HG02798 (cell line): ENCODE results near the gene TAP1.

Experiments
- ATAC-seq: cut with Tn5 transposase; IDR thresholded peaks from one replicate; pipeline ENCODE4 v1.9.1; 2021; ENCODE audit warnings: mild to moderate bottlenecking; ENCODE audit not compliant: unreplicated experiment, poor library complexity

The TAP1 gene

DNA sequence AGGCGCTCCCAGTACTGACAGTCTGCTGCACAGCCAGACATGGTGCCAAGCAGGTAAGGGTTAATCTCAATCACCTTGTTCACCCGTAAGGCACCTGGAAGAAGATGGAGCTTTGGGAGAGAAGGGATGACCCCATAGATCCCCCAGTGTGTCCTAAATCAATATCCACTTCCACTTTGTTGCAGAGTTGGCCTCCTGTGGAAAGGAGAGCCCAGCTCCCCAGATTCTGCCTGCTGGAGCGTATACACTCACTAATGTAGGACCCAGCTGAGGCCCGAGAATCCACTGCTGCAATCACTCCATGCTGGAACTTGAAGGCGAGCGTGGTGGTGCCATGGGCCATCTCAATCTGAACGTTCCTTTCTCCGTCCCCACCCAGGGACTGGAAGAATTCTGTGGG lies 10.8 kb downstream of the TAP1 start:
- no peak for ATAC-seq

DNA sequence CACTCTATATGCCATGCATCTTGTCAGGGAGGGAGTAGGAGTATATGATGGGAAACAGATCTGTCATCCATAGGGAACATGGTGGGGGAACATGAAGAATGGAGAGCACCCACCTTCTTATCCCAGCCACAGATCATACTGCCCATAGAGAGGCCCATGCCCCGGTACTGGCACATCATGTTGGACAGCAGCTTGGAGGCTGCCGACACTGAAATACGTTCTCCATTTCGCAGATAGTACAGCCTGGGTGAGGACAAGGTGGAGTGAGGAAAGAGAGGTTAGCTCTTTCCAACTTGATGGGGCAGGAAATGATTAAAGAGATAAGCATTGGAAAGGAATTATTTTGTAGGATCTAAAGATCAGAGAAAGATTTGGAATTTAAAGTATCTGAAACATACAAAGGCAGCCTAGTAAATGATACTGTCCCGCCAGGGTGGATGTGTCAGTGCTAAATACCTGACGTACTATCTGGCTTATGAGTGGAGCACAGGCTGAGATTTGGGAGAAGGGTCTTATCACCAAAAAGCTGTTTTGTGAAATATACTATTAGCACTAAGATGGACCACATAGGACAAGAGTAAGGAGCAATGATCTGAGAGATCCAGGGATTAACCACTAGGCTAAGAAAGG lies 11.4 kb downstream of the TAP1 start:
- no peak for ATAC-seq

DNA sequence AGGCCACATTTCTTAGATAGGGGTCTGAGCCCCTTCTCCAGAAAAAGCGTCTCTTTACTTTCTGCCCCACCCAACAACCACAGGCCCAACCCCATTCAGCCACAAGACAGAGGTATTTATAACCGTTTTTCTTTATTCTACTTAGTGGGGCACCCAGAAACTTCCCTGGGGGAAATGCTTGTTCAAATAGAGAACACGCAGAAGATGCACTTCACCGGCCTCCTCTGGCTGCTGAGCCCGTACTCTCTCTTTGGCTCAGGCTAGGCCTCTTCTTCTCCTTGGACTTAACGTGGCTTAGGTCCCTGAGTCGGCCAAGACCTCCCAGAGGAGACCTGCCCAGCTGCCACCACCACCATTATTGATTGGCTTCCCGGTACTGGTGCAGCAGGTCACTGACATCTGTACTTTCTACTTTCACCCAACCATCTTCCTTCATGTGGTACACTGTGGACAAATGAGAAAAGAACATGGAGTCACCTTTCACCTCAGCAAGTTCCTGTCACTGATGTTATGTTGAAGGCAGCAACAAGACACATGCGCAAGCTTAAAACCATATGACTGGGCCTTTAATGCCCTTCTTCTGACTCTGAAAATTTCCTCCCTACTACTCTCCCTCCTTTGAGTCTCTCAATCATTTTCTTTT lies 12.8 kb downstream of the TAP1 start:
- ATAC-seq = no peak

DNA sequence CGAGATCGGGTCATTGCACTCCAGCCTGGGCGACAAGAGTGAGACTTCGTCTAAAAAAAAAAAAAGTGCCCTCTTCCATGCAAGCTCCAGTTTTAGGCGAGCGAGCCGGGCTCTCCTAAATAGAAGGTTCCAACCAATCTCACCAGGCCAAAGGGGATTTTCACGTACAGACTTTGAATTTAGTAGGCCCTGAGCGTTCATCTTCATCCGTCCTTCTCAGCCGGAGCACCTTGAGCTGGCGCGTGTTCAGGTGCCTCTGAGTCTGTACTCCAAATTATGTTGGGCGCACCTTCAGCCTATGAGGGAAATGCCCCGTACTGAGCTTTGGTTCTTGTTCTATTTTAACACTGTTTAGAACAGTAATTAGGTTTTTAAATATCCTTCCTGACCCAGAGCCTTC lies 14.1 kb downstream of the TAP1 start:
- ATAC-seq = no peak

DNA sequence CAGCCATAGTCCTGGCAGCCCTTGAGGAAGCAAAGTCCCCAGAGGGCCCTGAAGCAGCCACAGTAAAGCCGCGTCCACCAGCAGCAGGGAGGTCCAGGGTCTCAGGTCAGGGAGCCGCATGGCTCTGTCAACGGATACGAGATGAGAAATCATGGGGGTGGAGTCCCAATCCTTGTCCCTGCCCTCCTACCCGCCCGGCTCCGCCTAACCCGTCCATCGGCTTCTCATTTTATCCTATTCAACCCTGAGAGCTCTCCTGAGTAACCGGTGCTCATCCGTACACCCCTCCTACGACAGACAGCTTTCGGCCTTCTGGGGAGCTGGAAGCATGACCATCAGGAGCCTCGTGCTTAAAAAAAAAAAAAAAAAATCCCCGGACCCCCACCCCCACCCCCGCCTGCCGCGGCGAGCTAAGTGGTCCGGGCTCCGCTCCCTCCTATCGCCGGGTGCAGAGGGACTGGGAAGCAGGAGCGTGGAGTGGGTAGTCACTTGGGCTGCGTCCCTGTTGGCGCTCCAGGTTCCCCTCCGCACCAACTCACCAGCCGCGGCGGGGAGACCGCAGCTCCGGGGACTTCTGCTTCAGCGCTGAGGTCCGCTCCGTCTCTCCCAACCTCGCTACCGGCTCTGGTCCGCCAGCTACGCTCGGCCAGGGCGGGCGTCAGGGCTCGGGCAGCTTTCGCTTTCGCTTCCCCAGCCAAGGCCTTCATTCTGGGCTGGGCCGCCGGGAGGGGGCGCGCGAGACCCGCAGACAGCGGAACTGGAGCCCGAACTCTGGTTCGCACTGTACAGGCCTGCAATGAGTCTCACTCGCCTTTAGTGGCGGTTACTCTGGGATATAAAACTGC lies 15.2 kb downstream of the TAP1 start, which contains the start of gene TAP2:
Gene TAP2 (minus strand): TSS at position 626 of the 845 bp plus-strand sequence. CDS start 506 bp downstream, at position 120.
- peak; percentile 86 for ATAC-seq

DNA sequence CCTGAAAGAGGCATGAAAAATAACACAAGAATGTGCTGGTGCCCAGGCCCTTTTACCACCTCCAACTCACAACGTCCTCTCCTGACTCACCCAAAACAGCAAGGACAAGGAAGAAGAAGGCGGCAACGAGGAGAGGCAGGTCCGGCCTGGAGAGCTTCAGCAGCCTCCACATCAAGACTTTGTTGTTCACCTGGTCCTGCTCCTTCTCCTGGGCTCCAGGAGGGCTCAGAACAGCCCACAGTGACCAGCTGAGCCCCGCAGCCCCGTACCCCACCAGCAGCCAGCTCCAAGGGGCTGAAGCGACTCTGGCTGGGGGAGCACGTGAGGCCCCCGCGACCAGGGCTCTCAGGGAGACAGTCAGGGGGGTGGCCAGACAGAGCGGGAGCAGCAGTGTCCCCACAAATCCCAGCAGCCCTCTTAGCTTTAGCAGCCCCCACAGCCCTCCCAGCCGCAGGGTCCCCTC lies 15.8 kb downstream of the TAP1 start:
- ATAC-seq = no peak

DNA sequence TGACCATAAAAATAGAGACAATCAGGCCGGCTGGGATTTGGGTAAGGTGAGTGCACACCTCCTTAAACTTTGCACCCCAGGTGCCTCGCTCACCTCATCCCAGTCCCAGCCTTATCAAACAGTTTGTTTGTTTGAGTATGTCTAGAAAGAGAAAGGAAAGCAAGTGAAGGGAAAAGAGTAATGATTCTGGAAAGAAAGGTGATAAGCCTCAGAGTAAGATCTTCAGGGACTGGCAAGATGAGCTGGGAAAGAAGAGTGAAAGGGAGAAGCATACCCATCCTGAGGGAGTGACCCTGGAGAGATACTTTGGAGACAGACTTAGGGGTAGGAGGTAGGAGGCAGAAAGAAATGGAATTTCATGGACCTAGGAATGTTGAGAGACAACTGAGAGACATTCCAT lies 16.6 kb downstream of the TAP1 start:
- no peak for ATAC-seq

DNA sequence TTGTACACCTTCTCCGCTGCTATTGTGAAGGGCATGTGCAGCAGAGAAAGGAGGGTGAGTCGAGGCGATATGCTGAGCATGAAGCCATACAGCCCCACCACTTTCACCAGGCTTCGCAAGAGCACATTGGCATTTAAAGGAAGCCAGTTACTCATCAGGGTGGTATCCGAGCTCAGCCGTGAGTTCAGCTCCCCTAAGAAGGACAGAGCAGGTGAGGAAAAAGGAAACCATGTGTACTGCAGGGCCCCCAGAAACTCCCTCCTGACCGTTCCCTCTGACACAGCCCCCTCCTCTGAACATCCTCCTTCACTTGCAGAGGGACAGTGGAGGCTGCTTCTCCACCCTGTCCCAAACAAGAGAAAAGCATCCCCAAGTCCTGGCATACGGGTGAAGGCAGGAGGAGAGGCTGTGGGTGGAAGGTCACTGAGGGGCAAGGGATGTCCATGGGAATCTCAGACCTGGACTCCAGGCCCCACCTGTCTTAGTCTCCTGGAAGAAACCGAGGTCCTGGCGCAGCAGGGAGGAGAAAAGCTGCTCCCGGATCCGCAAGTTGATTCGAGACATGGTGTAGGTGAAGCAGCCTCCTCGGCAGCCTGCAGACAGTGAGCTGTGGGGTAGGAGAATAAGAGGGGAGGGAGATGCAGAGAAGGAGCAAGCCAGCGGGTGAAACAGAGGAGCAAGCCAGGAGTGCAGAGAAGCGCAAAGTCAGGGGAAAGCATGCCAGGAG lies 18.2 kb downstream of the TAP1 start:
- ATAC-seq = no peak

DNA sequence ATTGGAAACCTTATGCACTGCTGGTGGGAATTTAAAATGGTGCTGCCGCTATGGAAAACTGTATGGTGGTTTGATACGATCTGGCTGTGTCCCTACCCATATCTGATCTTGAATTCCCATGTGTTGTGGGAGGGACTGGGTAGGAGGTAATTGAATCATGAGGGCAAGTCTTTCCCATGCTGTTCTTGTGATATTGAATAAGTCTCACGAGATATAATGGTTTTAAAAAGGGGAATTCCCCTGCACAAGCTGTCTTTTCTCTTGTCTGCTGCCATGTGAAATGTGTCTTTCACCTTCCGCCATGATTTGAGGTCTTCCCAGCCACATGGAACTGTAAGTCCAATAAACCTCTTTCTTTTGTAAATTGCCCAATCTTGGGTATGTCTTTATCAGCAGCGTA lies 19.8 kb downstream of the TAP1 start:
- ATAC-seq = no peak

DNA sequence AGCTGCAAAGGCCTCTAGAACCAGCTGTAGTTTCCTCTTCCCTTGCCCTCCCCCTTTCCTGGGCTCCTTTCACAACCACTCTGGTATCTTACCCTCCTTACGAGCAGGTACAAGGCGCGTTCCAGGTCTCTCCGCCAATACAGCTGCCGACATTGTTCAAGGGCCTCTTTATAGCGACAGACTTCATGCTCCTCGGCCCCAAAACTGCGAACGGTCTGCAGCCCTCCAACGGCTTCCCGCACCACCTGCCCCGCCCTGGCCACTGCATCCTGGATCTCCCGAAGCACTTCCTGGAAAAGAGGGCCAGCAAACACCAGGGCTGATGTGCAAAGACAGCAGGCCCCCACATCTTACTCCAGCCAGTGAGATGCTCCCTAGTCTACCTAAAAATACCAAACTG lies 21.0 kb downstream of the TAP1 start:
- ATAC-seq = no peak

DNA sequence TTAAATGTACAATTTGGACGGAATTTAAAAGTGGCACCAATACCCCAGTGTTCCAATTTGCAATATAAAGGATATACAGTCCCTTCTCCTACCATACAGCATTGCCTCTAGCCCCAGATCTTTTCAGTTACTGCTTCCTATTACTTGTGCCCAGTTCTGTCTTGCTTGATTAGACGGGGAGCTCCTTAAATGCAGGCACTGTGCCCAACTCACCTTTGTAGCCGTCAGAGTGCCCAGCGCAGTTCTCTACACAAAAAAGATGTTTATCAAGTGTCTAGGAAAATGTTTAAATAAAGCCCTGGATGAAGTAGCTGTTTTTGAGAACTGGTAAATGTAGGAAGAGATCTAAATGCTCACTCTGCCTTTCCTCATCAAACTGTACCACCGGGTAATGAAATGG lies 22.6 kb downstream of the TAP1 start:
- ATAC-seq = no peak

DNA sequence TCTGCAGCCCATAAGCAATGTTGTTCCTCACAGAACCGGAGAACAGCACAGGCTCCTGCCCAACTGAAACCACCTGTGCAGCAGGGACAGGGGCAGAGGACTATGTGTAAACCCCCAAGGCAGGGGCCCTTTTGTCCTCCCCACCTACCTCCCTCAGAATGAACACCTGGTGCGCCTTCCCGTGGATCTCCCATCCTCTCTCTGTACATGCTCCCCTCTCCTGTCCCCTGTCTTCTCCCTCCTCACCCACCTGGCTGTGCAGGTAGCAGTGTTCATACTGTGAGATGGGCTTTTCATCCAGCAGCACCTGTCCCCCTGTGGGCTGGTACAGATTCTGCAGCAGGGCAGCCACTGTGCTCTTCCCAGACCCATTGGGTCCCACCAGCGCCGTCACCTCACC lies 23.5 kb downstream of the TAP1 start:
- no peak for ATAC-seq

DNA sequence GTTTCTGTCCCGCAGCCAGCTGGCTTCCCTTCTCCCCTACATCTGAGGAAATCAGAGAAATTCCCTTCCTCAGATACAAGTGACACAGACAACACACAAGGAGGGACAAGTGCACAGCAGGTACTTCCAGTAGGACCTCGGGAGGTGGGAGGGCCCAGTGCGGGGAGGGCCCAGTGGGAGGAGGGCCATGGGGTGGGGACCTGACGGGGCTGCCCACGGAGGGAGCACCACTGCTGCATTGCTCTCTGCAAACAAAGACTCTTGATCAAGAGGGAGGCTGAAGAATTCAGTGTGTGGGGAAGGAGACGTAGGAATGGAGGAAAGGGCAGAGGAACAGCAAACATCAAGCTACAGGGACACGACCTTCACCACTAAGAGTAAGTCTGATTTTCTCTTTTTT lies 24.0 kb downstream of the TAP1 start:
- no peak for ATAC-seq

DNA sequence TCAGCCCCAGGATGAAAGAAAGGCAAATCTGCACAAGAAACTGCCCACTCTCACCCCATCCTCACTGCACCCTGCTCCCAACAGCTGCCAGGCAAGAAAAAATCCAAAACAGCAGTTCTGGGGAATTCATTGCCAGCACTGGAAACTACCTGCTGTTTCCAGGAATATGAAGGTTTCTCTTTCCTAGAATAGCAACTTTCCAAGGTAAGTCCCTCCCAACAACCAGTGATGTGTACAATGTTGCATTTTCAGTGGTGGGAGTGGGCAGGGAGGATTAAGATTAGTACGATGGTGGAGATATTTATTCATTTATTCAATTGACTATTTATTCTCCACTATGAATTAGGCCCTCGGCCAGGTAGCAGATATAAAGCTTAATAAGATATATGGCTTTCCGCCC lies 26.5 kb downstream of the TAP1 start:
- ATAC-seq = no peak

DNA sequence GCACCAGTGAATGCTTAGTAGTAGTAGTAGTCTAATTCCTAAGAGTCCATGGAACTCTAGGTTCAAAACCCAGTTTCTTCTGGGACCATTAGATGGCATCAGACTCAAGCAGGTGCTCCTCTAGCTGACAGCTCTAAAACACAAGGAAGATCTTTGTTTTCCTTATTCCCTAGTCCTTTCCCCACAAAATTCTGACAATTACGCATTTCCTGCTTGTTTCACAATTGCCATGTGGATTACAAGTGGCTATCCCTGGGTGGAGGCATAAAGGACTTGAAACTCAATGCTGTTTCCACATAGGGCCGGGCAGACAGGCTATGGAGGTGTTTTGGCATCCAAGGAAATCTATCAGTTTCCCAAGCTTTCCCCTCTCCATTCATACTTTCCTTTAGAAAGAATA lies 27.5 kb downstream of the TAP1 start:
- no peak for ATAC-seq

DNA sequence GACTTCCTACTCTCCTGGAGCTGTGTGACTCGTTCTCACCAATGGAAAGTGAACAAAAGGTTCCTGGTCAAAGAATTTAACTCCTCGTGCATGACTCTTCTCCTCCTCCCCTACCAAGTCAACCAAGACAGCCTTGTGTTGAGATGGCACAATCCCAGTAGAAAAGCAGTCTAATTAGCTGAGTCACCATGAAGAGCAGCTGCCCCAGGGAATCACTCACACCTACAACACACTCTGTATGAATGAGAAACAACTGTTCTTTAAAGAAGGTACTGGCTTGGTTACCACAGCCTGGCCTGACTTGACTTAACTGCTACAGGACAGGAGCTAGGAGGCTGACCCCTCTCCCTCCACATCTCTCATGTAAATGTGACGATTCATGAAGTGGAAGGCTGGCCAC lies 33.8 kb downstream of the TAP1 start:
- ATAC-seq = no peak

DNA sequence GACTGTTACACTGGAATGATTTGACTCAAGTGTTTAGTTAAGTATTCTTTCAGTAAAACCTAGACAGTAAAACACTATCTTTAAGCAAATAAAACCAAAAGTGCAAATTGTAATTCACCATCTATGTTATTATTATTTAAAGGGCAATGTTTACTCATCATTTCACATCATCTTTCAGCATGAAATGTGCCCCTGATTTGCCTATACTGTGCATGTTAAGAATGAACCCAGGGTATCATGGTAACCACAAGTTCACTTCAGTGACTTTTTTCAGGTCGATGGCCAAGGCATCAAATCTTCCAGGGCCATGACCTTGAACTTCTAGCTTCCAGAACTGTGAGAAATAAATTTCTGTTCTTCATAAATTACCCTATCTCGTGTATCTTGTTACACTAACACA lies 34.6 kb downstream of the TAP1 start:
- no peak for ATAC-seq

DNA sequence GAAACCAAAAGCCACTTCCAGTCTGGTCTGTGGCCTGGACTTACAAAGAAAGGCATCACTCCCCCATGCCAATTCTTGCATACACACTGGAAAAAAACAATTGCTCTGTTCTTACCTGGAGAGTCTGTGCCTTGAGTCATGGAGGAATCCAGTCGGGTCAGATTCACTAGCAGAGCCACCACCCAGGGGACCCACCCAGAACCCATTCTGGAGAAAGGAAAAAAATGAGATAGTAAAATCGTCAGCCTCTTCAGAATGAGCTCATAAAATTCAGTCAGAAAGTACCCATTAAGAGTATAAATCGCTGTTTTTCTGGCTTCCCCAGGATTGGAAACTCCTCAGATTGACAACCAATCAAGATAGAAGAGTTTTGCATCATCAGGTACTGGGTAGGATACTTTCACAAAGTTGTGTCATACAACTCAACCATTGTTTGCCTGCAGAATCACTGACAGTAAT lies 36.7 kb downstream of the TAP1 start, which contains the start of gene HLA-DOB:
Gene HLA-DOB (minus strand): TSS at position 257 of the 459 bp plus-strand sequence. CDS start 51 bp downstream, at position 206.
- ATAC-seq = peak; percentile 69

DNA sequence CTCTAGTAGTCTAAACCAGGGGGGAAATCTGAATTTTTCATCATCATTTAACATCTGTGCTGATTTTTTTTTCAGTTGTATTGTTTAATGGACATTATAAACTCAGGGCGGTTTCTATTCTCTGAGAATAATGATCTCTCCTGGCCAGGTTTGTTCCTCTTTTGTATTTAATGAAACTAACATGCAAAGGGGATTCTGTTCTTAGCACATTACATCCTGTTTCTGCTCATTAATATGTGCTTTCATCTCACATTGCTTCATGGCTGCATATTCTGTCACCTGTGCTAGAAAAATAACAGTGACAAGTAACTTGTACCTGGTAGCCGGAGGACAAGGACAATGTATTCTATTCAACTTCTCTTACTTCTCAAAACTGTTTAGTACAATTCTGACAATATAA lies 37.5 kb downstream of the TAP1 start:
- peak; percentile 51 for ATAC-seq

DNA sequence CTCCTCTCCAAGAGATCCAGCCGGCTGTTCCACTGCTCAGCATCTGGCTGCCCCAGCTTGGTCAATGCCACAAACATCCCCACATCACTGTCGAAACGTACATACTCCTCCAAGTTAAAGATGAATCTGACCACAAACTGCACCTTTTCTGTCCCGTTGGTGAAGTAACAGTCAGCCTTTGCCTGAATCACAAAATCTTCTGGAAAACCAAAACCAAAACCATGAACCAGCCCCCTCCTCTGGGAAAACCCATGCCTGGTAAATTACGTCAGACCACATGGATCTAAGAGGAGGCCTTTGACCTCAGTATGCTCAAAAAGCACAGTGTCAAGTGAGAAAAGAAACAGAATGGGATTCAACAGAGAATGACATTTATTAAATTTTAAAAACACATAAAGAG lies 38.4 kb downstream of the TAP1 start:
- no peak for ATAC-seq
